ENCODE results near the gene TEX52.
A peak's percentile ranks its signal among the peaks of the same experiment; 100 is the strongest.

Gene TEX52

DNA sequence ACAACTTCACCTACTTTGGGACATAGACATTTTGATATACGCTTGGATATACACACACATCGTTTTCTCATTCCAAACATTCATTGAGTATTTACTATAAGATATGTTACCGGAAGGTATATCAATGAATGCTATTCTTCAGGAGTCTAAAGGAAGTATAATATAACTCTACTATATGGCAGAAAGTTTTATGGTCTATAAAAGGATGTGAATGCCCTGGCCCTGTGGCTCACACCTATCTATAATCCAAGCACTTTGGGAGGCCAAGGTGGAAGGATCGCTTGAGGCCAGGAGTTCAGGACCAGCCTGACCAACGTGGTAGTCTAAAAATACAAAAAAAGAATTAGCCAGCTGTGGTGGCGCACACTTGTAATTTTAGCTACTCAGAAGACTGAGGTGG is 27.6 kb downstream of the TEX52 start:
- DNase-seq (ENCODE audit: low spot score), result no peak

DNA sequence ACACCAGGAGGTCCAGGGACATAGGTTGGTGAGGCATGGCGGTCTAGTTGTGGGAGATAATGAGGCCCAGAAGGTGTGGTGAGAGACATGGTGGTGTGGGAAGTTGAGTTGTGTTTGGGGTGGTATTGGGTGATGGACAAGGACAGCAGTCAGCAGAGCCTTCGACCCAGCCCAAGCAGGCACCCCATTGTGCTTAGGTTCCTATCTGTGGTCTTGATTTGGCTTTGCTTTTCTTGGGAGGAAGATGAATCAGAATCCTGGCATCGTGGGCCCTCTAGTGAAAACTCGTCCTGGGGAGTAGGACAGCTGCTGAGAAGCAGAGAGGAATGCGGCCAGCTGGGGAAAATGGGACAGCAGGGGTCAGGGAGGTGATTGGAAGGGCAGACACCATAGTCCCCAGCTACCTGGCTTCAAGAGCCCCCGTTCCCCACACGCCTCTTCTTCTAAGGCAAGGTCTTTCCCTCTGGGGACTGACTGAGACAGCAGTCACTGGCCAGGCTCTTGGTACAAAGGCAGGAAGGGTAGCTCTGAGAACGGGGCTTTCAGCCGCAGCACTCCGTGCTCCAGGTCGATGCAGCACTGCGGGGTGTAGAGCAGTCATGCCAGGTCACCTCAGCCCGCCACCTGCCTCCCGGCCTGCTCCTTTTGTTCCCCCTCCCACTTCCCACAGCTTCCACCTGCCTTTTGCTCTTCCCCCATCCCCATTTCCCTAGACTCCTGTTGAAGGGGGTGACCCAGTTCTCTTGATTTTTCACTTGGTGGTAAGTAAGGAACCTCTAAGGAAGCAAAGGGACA is 29.9 kb downstream of the TEX52 start:
- DNase-seq (ENCODE audit: low spot score), result no peak

DNA sequence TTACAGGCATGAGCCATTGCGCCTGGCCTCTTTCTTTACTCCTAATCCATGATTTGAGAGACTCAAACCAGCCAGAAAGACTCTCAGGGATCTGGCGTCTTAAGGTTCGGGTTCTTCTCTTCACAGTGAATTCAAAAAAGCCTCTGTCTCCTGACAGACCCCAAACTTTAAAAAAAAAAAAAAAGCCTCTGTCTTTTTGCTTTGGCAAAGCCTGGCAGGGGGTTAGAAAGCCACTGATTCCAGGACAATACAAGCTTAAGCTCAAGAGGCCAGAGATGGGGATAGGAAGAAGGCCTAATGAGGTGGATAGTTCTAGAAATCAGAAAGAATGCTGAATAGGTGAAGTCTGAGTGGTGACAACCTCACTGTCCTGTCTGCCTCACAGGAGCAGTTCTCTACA is 30.8 kb downstream of the TEX52 start:
- DNase-seq (ENCODE audit: low spot score), result no peak

DNA sequence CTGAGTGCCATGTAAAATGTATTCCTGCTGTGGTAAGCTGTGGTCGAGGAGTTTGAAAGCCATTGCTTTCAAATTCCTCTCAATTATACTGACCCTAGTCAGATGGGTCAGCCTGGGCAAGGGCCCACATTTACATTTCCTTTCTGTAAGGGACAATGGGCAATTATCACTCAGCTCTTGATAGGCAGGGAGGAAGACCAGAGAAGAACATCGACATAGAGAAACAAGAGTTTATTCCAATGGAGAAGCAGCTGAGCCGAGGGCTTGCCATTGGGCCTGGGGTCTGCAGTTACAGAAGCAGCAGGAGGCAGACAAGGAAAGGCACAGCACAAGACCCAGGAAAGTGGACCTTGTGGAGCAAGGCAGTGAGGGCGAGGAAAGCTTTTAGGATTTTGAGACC is 31.7 kb downstream of the TEX52 start:
- no peak for DNase-seq (ENCODE audit: low spot score)

DNA sequence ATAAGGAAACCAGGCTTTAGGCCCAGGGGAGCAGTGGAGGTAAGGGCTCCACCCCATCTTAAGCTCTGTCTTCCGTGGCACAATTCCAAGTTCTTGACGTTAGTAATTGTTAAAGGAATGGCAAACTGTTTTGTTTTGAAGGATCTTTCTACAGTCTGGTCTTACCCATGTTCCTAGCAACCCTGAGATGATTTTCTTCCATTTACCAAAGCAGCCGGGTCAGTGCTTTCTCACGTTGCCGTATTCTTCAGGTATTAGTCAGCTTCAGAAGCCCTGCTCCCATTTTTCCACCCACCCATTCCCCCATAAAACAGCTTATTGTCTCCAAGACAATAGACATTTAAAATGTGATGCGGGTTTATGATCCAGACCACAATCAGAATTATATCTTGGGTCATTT is 32.3 kb downstream of the TEX52 start:
- DNase-seq (ENCODE audit: low spot score), result no peak

DNA sequence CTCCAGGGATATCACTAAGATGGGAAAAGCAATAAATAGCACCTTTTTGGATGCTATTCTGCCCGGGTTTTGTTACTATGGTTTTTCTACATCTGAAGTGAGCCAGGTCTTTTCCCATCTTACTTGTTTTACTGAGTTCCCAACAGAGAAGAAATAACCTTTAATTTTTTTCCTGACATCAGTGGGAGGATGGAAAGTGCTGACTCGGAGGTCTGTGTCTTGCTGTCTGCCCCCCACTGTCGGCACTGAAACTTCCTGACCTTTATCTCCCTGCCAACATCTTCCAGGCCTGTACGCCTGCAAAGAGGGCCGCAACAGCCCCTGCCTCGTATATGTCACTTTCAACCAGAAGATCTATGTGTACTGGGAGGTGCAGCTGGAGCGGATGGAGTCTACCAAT is 33.4 kb downstream of the TEX52 start:
- no peak for DNase-seq (ENCODE audit: low spot score)

DNA sequence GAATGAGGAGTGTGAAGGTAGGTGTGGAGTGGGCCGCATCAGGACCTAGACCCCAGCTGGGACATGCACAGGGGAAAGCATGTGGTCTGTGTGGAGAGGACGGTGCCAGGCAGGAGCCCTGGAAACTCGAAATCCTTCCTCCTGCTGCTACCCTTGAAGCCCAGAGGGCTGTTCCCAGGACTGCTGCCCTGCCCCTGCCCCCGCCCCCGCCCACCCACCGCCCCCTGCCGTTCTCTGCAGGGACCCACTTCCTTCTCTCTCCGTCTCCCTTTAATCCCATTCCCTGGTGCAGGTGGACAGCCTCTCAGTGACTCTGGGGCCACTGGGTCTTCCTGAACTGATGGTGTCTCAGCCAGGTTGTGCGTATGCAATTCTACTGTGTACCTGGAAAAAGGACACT is 36.4 kb downstream of the TEX52 start:
- DNase-seq (ENCODE audit: low spot score), result no peak

DNA sequence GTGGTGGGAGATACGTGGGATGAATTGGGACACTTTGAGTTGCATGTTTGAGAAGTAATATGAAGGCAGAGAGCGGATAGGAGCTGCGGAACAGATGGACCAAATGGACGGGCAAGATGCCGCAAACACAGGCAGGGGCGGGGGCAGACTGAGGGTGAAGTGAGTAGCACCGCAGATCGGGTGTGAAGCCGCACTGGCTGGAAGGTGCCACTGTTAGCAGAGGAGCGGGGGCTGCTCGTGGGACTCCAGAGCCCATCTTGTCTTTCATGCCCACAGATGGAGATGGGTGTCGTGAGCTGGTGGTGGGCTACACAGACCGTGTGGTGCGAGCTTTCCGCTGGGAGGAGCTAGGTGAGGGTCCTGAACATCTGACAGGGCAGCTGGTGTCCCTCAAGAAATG is 37.0 kb downstream of the TEX52 start:
- no peak for DNase-seq (ENCODE audit: low spot score)

DNA sequence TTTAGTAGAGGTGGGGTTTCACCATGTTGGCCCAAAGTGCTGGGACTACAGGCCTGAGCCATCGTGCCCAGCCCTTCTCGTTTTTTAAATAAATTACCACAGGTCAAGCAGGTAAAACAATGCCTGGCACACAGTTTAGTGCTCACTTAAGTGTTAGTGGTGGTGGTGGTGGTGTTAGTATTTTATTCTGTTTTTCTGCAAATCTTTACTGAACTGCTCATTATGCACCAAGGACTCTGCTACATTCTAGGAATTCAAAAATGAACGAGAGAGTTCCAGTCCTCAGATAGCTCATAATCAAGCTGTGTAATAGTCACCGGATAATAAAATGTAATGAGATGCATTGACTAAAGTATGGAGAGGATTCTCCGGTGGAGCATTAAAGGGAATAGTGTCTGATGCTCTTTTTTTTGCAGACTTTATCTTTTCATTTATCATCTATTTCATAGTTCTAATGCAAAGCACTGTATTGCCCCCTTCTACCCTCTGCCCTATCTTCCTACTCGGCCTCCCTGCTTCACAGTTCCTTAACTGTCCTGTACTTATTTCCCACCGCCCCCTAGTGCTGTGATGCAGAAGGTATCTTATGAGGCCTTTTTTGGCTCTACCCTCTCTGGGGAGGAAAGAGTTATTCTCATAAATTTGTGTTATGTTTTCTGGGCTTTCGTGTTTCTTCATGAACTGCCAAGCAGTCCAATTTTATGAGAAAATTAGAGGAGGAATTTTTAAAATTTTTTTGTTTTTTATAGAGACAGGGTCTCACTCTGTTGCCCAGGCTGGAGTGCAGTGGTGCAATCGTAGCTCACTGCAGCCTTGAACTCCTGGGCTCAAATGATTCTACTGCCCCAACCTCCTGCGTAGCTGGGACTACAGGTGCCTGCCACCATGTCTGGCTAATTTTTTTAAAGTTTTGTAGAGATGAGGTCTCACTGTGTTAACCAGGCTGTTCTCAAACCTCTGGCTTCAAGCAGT is 43.3 kb downstream of the TEX52 start:
- DNase-seq (ENCODE audit: low spot score), result peak; percentile 63

DNA sequence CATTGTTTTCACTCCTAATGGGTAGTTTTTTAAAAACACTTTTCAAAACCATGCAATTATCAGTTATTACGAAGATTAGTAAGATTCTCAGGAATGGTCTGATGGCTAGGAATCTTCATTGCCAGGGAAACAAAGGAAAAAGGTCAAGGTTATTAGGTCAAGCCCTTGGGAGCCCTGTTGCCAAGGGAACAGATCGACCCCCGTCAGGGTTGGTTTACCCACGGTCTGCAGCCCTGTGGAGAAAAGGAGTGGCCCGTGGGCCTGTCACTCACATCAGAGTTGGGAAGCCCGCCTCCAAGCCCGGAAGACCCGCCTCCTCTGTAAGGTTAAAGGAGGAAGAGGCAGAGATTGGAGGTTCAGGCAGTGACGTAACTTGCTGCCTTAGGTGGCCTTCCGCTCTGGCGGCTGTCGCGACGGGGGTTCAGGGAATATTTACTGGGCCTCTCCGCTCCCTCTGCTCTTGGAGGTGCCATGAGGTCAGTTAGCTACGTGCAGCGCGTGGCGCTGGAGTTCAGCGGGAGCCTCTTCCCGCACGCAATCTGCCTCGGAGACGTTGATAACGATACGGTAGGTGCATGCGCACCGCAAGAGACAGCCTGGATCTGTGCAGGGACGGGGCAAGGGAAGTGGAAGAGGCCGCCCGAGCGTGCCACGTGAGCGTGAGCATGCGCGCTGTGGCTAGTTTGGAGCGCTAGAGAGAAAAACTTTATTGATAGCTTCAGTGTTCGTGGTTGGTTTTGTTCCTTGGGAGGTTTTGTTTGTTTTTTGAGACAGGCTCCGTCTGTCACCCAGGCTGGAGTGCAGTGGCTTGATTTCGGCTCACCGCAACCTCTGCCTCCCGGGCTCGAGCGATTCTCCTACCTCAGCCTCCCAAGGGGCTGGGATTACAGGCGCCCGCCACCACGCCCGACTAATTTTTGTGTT is 44.3 kb downstream of the TEX52 start, which contains the start of gene ITFG2:
ITFG2 (plus strand) TSS at position 379 of the 924 bp plus-strand sequence; CDS start at position 472, 93 bp downstream.
- DNase-seq (ENCODE audit: low spot score), result peak; percentile 97

DNA sequence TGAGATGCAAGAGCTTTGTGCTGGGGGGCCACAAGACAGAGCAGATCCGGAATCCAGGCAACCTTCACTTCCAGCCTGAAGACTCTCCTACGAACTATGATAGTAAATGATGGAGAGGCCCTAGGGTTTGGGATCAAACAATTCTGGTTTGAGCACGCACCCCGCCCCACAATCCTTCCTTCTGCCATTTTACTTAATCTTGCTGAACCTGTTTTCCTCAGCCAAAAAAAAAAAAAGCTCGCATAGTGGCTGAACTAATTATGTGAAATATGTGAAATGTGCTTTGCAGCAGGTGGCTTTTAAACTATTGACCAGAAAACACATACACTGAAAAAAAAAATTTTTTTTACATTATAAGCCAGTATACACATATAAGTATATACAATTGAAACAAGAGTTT is 45.0 kb downstream of the TEX52 start:
- no peak for DNase-seq (ENCODE audit: low spot score)

DNA sequence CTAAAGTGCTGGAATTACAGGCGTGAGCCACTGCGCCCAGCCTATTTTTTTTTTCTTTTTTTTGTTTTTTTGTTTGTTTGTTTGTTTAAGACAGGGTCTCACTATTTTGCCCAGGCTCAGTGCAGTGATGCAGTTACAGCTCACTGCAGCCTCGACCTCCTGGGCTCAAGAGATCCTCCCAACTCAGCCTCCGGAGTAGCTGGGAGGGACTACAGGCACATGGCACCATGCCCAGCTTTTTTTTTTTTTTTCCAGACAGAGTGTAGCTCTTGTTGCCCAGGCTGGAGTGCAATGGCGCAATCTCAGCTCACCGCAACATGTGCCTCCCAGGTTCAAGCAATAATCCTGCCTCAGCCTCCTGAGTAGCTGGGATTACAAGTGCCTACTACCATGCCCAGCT is 50.1 kb downstream of the TEX52 start:
- no peak for DNase-seq (ENCODE audit: low spot score)

DNA sequence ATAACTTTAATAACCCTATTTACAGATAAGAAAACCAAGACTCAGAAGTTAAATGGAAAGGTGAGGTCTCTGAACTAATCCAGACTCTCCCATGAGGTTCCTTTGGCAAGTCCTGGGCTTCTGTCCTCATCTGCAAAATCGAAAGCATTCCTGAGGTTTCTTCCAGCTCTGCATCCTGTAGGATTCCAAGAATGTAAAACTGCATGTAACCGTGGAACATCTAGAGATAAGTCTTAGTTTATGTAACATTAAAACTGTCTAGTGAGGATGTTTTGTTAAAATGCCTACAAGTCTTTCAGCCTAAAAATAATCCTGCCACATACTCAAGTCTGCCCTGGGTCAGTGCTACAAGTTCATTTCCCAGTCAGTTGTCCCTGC is 51.7 kb downstream of the TEX52 start:
- no peak for DNase-seq (ENCODE audit: low spot score)

DNA sequence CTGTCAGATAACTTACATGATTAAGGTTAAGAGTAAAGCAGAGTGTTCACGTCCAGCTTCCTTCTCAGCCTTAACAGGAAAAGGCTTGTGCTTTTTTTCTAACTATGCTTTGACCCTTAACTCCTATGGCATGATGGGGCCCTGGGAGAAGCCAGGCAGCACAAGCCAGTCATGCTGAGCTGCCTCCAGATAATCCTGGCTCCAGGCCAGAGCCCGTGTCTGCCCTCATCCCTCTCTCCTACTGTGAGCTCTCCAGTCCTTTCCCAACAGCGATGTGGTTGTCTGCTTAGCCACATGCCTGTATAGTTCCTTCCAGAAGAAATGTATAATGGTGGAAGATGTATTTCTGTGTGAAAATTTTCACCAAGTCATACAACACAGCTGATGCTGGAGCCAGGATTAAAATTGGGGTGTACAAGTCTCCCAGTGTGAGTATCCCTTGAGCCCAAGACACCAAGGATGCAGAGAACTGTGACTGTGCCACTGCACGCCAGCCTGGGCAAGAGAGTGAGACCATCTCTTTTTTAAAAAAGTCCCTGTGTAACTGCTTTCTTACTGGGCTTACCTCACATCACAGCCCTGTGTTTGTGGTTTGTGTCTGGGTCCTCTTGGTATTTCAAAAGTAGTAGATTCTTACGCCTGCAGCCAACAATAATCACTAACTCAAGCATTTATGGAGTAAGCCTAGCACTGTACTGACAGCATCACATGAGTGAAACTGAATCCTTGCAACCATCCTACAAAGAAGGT is 52.3 kb downstream of the TEX52 start:
- DNase-seq (ENCODE audit: low spot score), result no peak

DNA sequence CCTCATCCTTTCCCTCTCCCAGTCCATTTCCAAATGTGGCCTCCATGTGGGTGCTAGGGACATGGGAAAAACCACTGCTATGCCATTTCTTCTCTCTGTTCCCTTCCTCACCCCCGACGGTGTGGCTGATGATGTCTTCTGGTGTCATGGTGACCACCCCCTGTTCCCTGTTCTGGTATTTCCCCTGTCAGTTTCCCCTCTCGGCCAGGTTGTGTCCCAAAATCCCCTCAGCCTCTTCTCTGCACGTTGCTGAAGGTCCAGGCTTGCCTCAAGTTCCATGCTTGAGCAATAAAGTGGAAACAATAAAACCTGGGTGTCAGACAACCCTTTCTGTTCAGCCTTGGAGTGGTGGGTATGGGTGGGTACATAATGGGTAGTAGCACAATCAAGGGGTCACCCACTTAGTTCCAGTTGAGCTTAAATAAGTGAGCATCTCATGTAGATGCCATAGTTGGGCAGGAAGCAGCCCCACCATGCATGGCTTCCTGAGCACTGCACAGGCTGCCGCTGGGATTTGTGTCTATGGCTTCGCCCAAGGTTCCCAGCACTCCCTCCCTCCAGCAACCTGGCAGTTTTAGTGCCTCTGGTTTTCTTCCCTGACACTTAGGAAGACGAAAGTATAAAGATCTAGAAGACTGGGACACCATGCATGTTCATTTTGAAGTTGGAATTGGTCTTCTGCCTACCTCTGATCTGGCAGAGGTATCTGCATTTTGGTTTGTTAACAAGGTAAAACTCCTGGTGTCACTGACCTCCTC is 53.0 kb downstream of the TEX52 start:
- DNase-seq (ENCODE audit: low spot score), result no peak

DNA sequence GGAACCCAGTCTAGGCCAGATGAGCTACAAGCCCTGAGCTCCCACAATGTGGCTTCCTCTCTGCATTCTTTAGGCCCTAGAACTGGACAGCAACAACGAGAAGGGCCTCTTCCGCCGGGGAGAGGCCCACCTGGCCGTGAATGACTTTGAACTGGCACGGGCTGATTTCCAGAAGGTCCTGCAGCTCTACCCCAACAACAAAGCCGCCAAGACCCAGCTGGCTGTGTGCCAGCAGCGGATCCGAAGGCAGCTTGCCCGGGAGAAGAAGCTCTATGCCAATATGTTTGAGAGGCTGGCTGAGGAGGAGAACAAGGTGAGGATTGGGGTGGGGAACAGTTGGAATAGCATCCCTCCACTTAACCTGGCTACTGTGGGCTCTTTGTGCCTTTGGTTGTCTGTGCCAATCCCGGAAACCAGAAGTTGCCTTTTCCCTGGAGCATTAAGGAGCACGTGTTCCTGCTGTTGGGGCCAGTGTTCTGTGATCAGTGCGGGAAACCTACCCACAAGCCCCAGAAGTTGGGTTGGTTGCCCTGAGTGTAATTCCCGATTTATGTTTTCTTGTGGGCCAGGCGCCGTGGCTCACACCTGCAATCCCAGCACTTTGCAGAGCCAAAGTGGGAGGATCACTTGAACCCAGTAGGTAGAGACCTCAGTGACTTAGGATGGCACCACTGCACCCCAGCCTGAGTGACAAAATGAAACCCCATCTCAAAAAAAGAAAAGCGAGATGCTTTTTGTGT is 55.6 kb downstream of the TEX52 start:
- DNase-seq (ENCODE audit: low spot score), result no peak

DNA sequence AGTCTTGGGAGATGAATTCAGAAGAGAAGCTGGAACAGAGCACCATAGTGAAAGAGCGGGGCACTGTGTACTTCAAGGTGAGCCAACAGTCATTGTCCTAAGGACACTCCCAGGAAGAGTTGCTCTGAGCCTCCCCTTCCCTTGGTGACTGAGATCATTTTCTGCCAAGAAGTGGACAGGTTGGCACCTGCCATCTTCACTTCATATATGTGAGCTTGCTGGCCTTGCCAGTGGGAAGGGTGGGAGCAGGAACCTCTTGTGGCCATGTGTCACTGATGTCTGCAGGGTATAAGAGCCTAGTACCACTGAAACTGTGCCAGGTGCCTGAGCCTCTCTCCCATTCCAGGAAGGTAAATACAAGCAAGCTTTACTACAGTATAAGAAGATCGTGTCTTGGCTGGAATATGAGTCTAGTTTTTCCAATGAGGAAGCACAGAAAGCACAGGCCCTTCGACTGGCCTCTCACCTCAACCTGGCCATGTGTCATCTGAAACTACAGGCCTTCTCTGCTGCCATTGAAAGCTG is 56.7 kb downstream of the TEX52 start:
- DNase-seq (ENCODE audit: low spot score), result no peak
